ENCODE measurements around the gene HAT1.
"Not testable (repeated sequence)": the region's sequence is repeated elsewhere in the genome, so short reads cannot be mapped to it uniquely, and the experiment has no call there.

GRCh38 chr2:171983924-171984323 lies 61.7 kb downstream of the HAT1 start:
- TF ChIP-seq CTCF (conservative IDR thresholded peaks at IDR 0.05; ENCODE audit: low read length); EZH2phosphoT487 (IDR thresholded peaks at IDR 0.05; ENCODE audit: borderline replicate concordance): not testable (repeated sequence)

Measured in Loucy (cell line).